CD14-positive monocyte (primary cell): Measurements from ENCODE around the gene RBL1. TPM values are rescaled to one million over a fixed set of nuclear protein-coding genes. Genes with fewer than 3 reads are reported as not detected.

ENCODE experiments used
- DNase-seq, 3 donors: peaks; one replicate each; pipeline ENCODE4 v3.0.0-alpha.2; 2011 to 2022
- H2AFZ ChIP-seq: 2 replicates; pipeline ENCODE4 v1.6.0; 2012; ENCODE audit warnings: mild to moderate bottlenecking, low read depth, low read length, inconsistent platforms; ENCODE audit not compliant: insufficient read depth, poor library complexity, severe bottlenecking
- H3K27ac ChIP-seq, 2 donors: 1 replicate in 1 of 2; 2 replicates in 1 of 2; pipeline ENCODE4 v1.5.1; 2012 to 2013; ENCODE audit warnings: low read length in 2 of 2, control low read depth in 1 of 2, inconsistent platforms in 1 of 2, low read depth in 1 of 2, mild to moderate bottlenecking in 1 of 2
- H3K27me3 ChIP-seq, 2 donors: one replicate each; pipeline versions ENCODE4 v1.6.0 to v1.6.1; 2011 to 2013; ENCODE audit warnings: low read length in 2 of 2; ENCODE audit not compliant: control insufficient read depth in 2 of 2, insufficient read depth in 2 of 2
- H3K36me3 ChIP-seq, 2 donors: replicated peaks in 1 of 2; 1 replicate in 1 of 2; 2 replicates in 1 of 2; pipeline versions ENCODE4 v1.5.1 to v1.6.1; 2012 to 2013; ENCODE audit warnings: low read length in 2 of 2, control low read depth in 1 of 2, inconsistent platforms in 1 of 2, mild to moderate bottlenecking in 1 of 2; ENCODE audit not compliant: insufficient read depth in 2 of 2, control insufficient read depth in 1 of 2
- H3K4me1 ChIP-seq, 2 donors: 1 replicate in 1 of 2; 2 replicates in 1 of 2; pipeline versions ENCODE4 v1.5.1 to v1.6.1; 2012 to 2013; ENCODE audit warnings: low read length in 2 of 2, control low read depth in 1 of 2, inconsistent platforms in 1 of 2, mild to moderate bottlenecking in 1 of 2, moderate library complexity in 1 of 2; ENCODE audit not compliant: insufficient read depth in 2 of 2, control insufficient read depth in 1 of 2
- H3K4me2 ChIP-seq: replicated peaks from 2 replicates; pipeline ENCODE3; 2012; ENCODE audit warnings: low read length, moderate library complexity, mild to moderate bottlenecking; ENCODE audit not compliant: poor library complexity, severe bottlenecking; ENCODE audit errors: extremely low read depth
- H3K4me3 ChIP-seq, 3 experiments: fragments of 200-600 bp in 1 of 3; sonication (generic) in 1 of 3; replicated peaks in 1 of 3; 1 replicate in 2 of 3; 2 replicates in 1 of 3; pipeline ENCODE4 v1.5.1; 2011 to 2013; ENCODE audit warnings: low read length in 3 of 3, mild to moderate bottlenecking in 3 of 3, control low read depth in 2 of 3, low read depth in 2 of 3, inconsistent platforms in 1 of 3, moderate library complexity in 1 of 3
- H3K79me2 ChIP-seq: 2 replicates; pipeline ENCODE4 v1.6.0; 2012; ENCODE audit warnings: mild to moderate bottlenecking, control low read depth, inconsistent platforms, low read length, moderate library complexity; ENCODE audit not compliant: insufficient read depth
- H3K9ac ChIP-seq: 2 replicates; pipeline ENCODE4 v1.6.0; 2017; ENCODE audit warnings: low read length, mild to moderate bottlenecking; ENCODE audit not compliant: insufficient read depth, poor library complexity, severe bottlenecking
- H3K9me3 ChIP-seq, 2 donors: replicated peaks in 1 of 2; 1 replicate in 1 of 2; 2 replicates in 1 of 2; pipeline versions ENCODE4 v1.5.1 to v1.6.1; 2012 to 2013; ENCODE audit warnings: low read length in 2 of 2, control low read depth in 1 of 2; ENCODE audit not compliant: control insufficient read depth in 1 of 2, insufficient read depth in 1 of 2
- H4K20me1 ChIP-seq: 2 replicates; pipeline ENCODE4 v1.6.0; 2012; ENCODE audit warnings: mild to moderate bottlenecking, low read length, control low read depth, moderate library complexity; ENCODE audit not compliant: insufficient read depth
- H3K27ac Mint-ChIP-seq, 7 donors: one replicate each; pipeline ENCODE4 v1.8.0; 2020; ENCODE audit warnings: mild to moderate bottlenecking in 7 of 7, mixed read lengths in 7 of 7, moderate library complexity in 6 of 7, inconsistent platforms in 2 of 7
- H3K27me3 Mint-ChIP-seq, 3 donors: one replicate each; pipeline ENCODE4 v1.8.0; 2021 to 2022; ENCODE audit warnings: low read depth in 3 of 3, mild to moderate bottlenecking in 3 of 3, mixed read lengths in 3 of 3, moderate library complexity in 3 of 3, inconsistent platforms in 1 of 3
- H3K36me3 Mint-ChIP-seq, 2 donors: one replicate each; pipeline ENCODE4 v1.8.0; 2020; ENCODE audit warnings: mixed read lengths in 2 of 2, inconsistent platforms in 1 of 2, mild to moderate bottlenecking in 1 of 2
- H3K4me1 Mint-ChIP-seq: one replicate; pipeline ENCODE4 v1.8.0; 2020; ENCODE audit warnings: mild to moderate bottlenecking, mixed read lengths
- H3K4me3 Mint-ChIP-seq, 2 donors: one replicate each; pipeline ENCODE4 v1.8.0; 2020; ENCODE audit warnings: mild to moderate bottlenecking in 2 of 2, mixed read lengths in 2 of 2, moderate library complexity in 1 of 2
- H3K9me3 Mint-ChIP-seq, 7 donors: one replicate each; pipeline ENCODE4 v1.8.0; 2020 to 2022; ENCODE audit warnings: mixed read lengths in 7 of 7, mild to moderate bottlenecking in 6 of 7, moderate library complexity in 6 of 7, inconsistent platforms in 2 of 7
- WGBS: methylation state at CpG from one replicate; pipeline ENCODE4 v1.1.5; 2013; ENCODE audit warnings: missing lambda C conversion rate; ENCODE audit not compliant: insufficient coverage; 5-methylcytosine and 5-hydroxymethylcytosine counted together
- intact Hi-C, 2 donors: fragments of 100-400 bp; cut with micrococcal nuclease; formaldehyde crosslinking; loops; one replicate each; pipeline versions ENCODE4 v1.15.0 to v1.15.1; 2023
- polyA plus RNA-seq, 3 donors: library from polyadenylated mRNA; depleted of rRNA in 1 of 3; unstranded in 2 of 3; stranded (reverse) in 1 of 3; fragments of 300-500 nt in 2 of 3; fragments of >200 nt in 1 of 3; fragmentation: Illumina TruSeq in 2 of 3; gene quantifications; 1 replicate in 2 of 3; 2 replicates in 1 of 3; pipeline ENCODE4 v1.2.3, GENCODE V29; 2012 to 2021
- TF ChIP-seq, protein P1 (sequence below): fragments of 200-600 bp; IDR thresholded peaks from one replicate; pipeline ENCODE4 v1.8.0; 2022; ENCODE audit warnings: antibody characterized with exemption, mild to moderate bottlenecking

Gene RBL1
- polyA plus RNA-seq, 3 donors, result 1.5 to 3.7 (median 2.4) TPM

DNA sequence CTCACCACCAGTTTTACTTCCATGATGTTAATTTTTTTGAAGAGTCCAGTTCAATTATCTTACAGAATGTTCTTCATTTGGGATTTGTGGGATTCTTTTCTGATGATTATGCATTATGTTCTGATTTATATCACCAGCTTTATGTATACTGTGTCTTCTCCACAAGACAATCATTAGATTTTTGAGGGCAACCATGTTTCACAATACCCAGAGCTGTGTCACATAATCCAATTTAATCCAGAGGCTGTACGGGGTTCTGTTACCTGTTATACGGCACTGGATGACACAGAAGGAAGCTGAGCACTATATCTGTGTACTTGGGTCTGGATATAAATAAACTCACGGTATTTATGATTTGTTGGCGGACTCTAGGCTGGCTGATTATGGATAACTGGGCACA is 41.8 kb upstream of the RBL1 start:
- no peak overlapping the region for H3K27ac Mint-ChIP-seq
- H3K36me3 Mint-ChIP-seq, result peaks cover 0 to 1% of the 10 kb centered on the region in 2 donors
- H3K79me2 ChIP-seq, result no peaks in the 10 kb centered on the region
- H3K9me3 ChIP-seq, result no peaks in the 10 kb centered on the region
- H3K27me3 Mint-ChIP-seq, result peaks cover 0 to 3% (median 0%) of the 10 kb centered on the region in 3 donors
- no peak overlapping the region for H3K4me3 Mint-ChIP-seq
- H3K36me3 ChIP-seq, result no peaks in the 10 kb centered on the region
- no peak overlapping the region for H3K4me3 ChIP-seq
- no peak for DNase-seq
- no peaks in the 10 kb centered on the region for H3K27me3 ChIP-seq
- no peak overlapping the region for H3K9ac ChIP-seq
- H3K9me3 Mint-ChIP-seq, result peaks cover 0 to 1% (median 0%) of the 10 kb centered on the region in 7 donors
- 100% methylated on average over 2 of the region's 4 CpGs for WGBS
- H4K20me1 ChIP-seq, result no peaks in the 10 kb centered on the region
- intact Hi-C loops, result no loop called here
- H3K4me1 Mint-ChIP-seq, result no peaks in the 10 kb centered on the region
- H2AFZ ChIP-seq, result no peak overlapping the region
- no peaks in the 10 kb centered on the region for H3K4me1 ChIP-seq
- no peak overlapping the region for H3K4me2 ChIP-seq
- no peak overlapping the region for H3K27ac ChIP-seq
- TF ChIP-seq, protein P1, sequence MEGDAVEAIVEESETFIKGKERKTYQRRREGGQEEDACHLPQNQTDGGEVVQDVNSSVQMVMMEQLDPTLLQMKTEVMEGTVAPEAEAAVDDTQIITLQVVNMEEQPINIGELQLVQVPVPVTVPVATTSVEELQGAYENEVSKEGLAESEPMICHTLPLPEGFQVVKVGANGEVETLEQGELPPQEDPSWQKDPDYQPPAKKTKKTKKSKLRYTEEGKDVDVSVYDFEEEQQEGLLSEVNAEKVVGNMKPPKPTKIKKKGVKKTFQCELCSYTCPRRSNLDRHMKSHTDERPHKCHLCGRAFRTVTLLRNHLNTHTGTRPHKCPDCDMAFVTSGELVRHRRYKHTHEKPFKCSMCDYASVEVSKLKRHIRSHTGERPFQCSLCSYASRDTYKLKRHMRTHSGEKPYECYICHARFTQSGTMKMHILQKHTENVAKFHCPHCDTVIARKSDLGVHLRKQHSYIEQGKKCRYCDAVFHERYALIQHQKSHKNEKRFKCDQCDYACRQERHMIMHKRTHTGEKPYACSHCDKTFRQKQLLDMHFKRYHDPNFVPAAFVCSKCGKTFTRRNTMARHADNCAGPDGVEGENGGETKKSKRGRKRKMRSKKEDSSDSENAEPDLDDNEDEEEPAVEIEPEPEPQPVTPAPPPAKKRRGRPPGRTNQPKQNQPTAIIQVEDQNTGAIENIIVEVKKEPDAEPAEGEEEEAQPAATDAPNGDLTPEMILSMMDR, result no peak

DNA sequence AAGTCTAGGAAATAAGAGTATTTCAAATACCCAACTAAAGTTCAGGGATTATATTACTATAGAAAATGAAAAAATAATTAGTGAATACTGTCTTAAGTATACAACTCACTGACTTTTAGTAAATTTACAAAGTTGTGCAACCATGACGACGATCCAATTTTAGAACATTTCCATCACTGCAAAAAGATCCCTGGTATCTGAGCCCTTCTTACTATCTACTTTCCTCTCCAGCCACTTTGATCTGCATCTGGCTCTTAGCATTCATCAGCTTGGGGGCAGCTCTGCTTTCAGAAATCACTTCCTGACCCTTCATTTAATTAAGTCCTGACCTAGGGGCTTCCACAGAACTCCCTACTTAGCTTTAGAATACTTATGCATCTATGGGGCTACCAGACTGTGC is 38.2 kb upstream of the RBL1 start:
- Mint-ChIP-seq H3K4me3 (no peak overlapping the region), H3K27me3 (peaks cover 0 to 7% (median 1%) of the 10 kb centered on the region in 3 donors), H3K9me3 (no peaks in the 10 kb centered on the region), H3K27ac (peak overlapping the region in 1 of 7 donors; percentile 70), H3K36me3 (peaks cover 0 to 1% of the 10 kb centered on the region in 2 donors), H3K4me1 (no peaks in the 10 kb centered on the region)
- no peak for DNase-seq
- no peak overlapping the region for H3K9ac ChIP-seq
- TF ChIP-seq, protein P1, result no peak
- WGBS, result 100% methylated on average over 2 of the region's 2 CpGs
- H3K4me1 ChIP-seq, result no peaks in the 10 kb centered on the region
- intact Hi-C loops, result no loop called here
- H3K27ac ChIP-seq, result no peak overlapping the region
- no peaks in the 10 kb centered on the region for H3K36me3 ChIP-seq
- no peaks in the 10 kb centered on the region for H3K9me3 ChIP-seq
- H3K4me2 ChIP-seq, result no peak overlapping the region
- H3K4me3 ChIP-seq, result no peak overlapping the region
- H4K20me1 ChIP-seq, result no peaks in the 10 kb centered on the region
- H2AFZ ChIP-seq, result no peak overlapping the region
- no peaks in the 10 kb centered on the region for H3K27me3 ChIP-seq
- H3K79me2 ChIP-seq, result no peaks in the 10 kb centered on the region
